Neural cell (in vitro differentiated cells): Measurements from ENCODE around the gene LRRC56.

ENCODE experiments used
- EZH2 ChIP-seq: fragments of 200-600, 300-800 bp; shearing (Covaris generic), sonication (generic); IDR thresholded peaks from 2 replicates; pipeline ENCODE4 v1.6.1; 2014; ENCODE audit warnings: antibody characterized with exemption, low read length, borderline replicate concordance, mild to moderate bottlenecking; ENCODE audit not compliant: insufficient read depth, poor library complexity, severe bottlenecking
- TF ChIP-seq, protein P1 (sequence below): fragments of 450-650 bp; IDR thresholded peaks from 2 replicates; pipeline ENCODE4 v1.5.1; 2014; ENCODE audit warnings: antibody characterized with exemption, mild to moderate bottlenecking, moderate library complexity; ENCODE audit not compliant: poor library complexity, severe bottlenecking

DNA sequence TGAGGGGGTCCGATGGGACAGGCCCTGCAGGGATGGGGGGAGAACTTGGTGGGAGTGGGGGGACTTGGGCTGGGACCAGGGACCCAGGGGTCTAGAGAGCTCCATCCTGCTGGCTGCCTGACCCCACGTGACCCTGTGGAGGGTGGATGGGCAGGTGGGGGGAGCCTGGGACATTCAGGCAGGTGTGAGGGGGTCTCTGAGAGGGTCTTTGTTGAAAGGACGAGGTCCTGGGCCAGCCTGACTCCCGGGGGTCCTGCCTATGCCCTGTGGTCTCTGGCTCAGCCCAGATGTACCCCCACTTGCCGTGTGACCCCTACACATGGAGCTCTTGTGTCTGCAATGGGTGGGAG is 7.5 kb downstream of the LRRC56 start:
- TF ChIP-seq EZH2 = no peak
- TF ChIP-seq, protein P1, sequence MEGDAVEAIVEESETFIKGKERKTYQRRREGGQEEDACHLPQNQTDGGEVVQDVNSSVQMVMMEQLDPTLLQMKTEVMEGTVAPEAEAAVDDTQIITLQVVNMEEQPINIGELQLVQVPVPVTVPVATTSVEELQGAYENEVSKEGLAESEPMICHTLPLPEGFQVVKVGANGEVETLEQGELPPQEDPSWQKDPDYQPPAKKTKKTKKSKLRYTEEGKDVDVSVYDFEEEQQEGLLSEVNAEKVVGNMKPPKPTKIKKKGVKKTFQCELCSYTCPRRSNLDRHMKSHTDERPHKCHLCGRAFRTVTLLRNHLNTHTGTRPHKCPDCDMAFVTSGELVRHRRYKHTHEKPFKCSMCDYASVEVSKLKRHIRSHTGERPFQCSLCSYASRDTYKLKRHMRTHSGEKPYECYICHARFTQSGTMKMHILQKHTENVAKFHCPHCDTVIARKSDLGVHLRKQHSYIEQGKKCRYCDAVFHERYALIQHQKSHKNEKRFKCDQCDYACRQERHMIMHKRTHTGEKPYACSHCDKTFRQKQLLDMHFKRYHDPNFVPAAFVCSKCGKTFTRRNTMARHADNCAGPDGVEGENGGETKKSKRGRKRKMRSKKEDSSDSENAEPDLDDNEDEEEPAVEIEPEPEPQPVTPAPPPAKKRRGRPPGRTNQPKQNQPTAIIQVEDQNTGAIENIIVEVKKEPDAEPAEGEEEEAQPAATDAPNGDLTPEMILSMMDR = no peak
